Nephron progenitor cell (in vitro differentiated cells): ENCODE data around the gene KCNJ14.

Source experiments
- DNase-seq: peaks from one replicate; pipeline ENCODE4 v3.0.0; 2021
- H3K27ac Mint-ChIP-seq: 2 replicates; pipeline ENCODE4 v1.8.0; 2021; ENCODE audit warnings: mild to moderate bottlenecking, moderate library complexity, mixed read lengths
- H3K27me3 Mint-ChIP-seq: 2 replicates; pipeline ENCODE4 v1.8.0; 2021; ENCODE audit warnings: mild to moderate bottlenecking, low read depth, mixed read lengths; ENCODE audit not compliant: poor library complexity
- H3K36me3 Mint-ChIP-seq: 2 replicates; pipeline ENCODE4 v1.8.0; 2021; ENCODE audit warnings: low read depth, mixed read lengths
- H3K4me1 Mint-ChIP-seq: 2 replicates; pipeline ENCODE4 v1.8.0; 2021; ENCODE audit warnings: mixed read lengths
- H3K4me3 Mint-ChIP-seq: 2 replicates; pipeline ENCODE4 v1.8.0; 2021; ENCODE audit warnings: mild to moderate bottlenecking, moderate library complexity, mixed read lengths
- H3K9me3 Mint-ChIP-seq: 2 replicates; pipeline ENCODE4 v1.8.0; 2021; ENCODE audit warnings: mild to moderate bottlenecking, moderate library complexity, mixed read lengths
- TF ChIP-seq, protein P1 (sequence below): fragments of 200-600 bp; sonication (generic); IDR thresholded peaks from 2 replicates; pipeline ENCODE4 v1.5.0; 2021; ENCODE audit warnings: antibody characterized with exemption

Gene KCNJ14

DNA sequence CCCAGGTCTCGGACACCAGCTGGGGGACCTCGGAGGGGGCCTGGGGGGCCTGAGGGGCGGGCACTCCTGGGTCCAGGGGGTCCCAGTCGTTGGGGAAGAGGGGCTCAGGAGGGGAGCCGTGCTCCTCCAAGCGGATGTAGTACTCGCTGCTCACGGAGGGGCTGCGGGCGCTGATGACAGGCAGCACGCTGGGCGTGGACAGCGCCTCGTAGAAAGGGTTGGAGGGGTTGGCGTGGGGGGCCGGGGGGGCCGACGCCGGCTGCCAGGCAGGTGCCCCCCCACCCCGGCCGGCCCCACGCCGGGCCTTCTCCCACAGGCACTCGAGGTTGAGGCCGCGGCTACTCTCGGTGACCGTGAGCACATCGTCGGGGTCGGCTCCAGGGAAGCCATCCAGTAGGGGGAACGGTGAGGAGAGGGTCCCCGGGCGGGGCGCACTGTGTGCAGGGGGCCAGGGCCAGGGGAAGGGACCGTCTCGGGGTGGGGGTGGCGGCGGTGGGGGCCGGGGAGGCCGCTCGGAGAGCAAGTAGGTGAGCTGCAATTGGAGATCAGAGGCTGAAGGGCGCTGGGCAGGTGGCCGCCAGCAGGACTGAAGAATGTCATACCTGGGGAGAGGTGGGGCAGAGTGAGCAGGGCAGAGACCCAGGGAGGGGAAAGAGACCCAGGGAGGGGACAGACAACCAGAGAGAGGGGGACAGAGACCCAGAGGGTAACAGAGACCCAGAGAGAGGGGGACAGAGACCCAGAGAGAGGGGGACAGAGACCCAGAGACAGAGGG lies 44.1 kb downstream of the KCNJ14 start:
- TF ChIP-seq, protein P1, sequence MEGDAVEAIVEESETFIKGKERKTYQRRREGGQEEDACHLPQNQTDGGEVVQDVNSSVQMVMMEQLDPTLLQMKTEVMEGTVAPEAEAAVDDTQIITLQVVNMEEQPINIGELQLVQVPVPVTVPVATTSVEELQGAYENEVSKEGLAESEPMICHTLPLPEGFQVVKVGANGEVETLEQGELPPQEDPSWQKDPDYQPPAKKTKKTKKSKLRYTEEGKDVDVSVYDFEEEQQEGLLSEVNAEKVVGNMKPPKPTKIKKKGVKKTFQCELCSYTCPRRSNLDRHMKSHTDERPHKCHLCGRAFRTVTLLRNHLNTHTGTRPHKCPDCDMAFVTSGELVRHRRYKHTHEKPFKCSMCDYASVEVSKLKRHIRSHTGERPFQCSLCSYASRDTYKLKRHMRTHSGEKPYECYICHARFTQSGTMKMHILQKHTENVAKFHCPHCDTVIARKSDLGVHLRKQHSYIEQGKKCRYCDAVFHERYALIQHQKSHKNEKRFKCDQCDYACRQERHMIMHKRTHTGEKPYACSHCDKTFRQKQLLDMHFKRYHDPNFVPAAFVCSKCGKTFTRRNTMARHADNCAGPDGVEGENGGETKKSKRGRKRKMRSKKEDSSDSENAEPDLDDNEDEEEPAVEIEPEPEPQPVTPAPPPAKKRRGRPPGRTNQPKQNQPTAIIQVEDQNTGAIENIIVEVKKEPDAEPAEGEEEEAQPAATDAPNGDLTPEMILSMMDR: no peak
- peak overlapping the region; percentile 38 for H3K4me3 Mint-ChIP-seq

DNA sequence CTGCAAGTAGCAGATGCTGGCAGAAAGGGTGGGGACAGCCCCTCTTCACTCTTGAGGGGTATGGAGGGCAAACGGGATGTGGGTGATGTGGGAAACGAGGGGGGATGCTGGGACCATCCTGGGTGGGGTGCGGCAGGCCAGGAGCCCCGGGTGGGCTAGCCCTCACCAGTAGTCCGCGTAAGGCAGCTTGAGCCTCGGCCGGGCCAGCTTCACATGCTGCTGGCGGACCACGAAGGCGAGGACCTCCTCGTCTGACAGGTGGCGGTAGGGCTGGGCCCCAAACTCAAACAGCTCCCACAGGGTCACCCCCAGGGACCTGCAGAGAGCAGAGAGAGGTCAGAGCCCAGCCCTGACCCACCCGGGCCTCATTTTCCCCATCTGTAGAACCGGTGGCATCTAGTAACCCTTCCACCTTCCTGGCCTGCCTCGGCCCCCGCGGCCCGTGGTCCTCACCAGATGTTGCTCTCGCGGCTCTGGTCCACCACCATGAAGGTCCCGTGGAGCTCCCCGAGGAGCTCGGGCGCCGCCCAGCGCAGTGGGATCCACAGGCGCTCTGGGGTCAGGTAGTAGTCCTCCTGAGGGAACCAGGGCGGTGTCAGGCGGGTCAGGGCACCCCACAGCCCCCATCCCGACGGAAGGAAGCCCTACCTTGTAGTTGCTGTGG lies 45.6 kb downstream of the KCNJ14 start:
- TF ChIP-seq, protein P1: no peak
- Mint-ChIP-seq H3K4me1 (peaks cover 42% of the 10 kb centered on the region), H3K4me3 (peak overlapping the region; percentile 78), H3K27ac (peak overlapping the region; percentile 7), H3K27me3 (peaks cover 11% of the 10 kb centered on the region), H3K9me3 (no peaks in the 10 kb centered on the region), H3K36me3 (no peaks in the 10 kb centered on the region)
- no peak for DNase-seq

More for the DNA sequence above, 44.1 kb downstream of the KCNJ14 start:
- peaks cover 54% of the 10 kb centered on the region for H3K4me1 Mint-ChIP-seq
- H3K36me3 Mint-ChIP-seq: no peaks in the 10 kb centered on the region
- H3K9me3 Mint-ChIP-seq: no peaks in the 10 kb centered on the region
- H3K27ac Mint-ChIP-seq: no peak overlapping the region
- peaks cover 22% of the 10 kb centered on the region for H3K27me3 Mint-ChIP-seq
- DNase-seq: no peak

DNA sequence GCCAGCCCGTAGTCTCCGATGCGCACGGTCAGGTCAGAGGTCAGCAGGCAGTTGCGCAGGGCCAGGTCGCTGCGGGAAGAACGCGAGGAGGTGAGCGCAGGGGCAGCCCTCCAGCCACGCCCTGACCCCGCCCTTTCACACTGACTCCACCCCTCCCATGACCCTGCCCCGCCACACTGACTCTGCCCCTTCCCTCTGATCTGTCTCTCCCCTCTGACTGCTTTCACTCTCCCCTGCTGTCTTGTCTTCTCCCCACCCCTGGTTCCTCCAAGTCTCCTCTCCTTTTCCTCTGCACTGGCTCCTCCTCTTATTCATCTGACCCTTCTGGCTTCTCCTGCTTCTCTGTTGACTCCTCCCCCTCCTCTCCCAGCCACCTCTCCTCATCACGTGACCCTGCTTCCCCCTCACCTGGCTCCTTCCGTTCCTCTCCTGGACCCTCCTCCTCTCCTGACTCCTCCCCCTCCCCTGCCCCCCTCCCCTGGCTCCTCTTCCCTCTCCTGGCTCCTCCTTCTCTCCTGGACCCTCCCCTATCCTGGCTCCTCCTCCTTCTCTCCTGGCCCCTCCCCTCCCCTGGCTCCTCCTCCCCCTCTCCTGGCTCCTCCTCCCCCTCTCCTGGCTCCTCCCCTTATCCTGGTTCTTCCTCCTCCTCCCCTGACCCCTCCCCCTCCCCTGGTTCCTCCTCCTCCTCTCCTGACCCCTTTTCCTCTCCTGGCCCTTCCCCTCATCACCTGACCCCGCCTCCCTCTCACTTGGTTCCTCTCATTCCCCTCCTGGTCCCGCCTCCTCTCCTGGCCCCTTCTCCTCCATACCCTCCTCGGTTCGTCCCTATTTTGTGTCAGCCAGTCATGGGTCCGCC lies 46.3 kb downstream of the KCNJ14 start:
- peak overlapping the region; percentile 78 for H3K4me3 Mint-ChIP-seq
- no peaks in the 10 kb centered on the region for H3K36me3 Mint-ChIP-seq
- H3K27ac Mint-ChIP-seq: peak overlapping the region; percentile 7
- no peaks in the 10 kb centered on the region for H3K9me3 Mint-ChIP-seq
- H3K27me3 Mint-ChIP-seq: peaks cover 11% of the 10 kb centered on the region
- TF ChIP-seq, protein P1: no peak
- peak; percentile 96 for DNase-seq
- H3K4me1 Mint-ChIP-seq: peaks cover 41% of the 10 kb centered on the region

DNA sequence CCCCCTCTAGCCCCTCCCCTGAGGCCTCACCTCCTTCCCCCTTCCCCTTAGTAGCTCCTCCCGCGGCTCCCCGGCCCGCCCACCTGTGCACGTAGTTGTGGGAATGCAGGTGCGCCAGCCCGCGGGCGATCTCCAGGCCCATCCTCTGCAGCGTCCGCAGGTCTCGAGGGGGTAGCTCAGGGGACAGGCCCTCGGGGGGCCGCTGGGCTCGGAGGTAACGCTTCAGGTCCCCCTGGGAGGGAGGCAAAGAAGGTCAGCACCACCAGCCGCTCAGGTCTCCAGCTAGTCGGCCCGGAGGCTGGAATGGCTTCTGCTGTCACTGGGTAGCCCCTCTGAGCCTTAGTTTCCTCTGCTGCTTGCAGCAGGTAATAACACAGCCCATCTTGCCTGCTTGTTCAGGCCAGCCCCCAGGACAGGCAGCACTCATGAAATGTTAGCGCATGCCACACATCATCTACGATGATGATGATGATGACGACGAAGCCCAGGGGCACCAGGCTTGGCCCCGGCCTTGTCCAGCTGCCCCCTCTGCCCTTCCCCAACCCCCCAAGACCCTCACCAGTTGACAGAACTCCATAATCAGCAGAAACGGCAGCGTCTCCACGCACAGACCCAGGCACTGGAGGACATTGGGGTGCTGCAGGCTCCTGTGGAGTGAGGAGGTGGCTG lies 47.1 kb downstream of the KCNJ14 start:
- Mint-ChIP-seq H3K27me3 (peaks cover 14% of the 10 kb centered on the region), H3K9me3 (no peaks in the 10 kb centered on the region), H3K4me3 (peak overlapping the region; percentile 78), H3K36me3 (no peaks in the 10 kb centered on the region), H3K27ac (no peak overlapping the region), H3K4me1 (peaks cover 35% of the 10 kb centered on the region)
- DNase-seq: no peak
- TF ChIP-seq, protein P1: no peak

DNA sequence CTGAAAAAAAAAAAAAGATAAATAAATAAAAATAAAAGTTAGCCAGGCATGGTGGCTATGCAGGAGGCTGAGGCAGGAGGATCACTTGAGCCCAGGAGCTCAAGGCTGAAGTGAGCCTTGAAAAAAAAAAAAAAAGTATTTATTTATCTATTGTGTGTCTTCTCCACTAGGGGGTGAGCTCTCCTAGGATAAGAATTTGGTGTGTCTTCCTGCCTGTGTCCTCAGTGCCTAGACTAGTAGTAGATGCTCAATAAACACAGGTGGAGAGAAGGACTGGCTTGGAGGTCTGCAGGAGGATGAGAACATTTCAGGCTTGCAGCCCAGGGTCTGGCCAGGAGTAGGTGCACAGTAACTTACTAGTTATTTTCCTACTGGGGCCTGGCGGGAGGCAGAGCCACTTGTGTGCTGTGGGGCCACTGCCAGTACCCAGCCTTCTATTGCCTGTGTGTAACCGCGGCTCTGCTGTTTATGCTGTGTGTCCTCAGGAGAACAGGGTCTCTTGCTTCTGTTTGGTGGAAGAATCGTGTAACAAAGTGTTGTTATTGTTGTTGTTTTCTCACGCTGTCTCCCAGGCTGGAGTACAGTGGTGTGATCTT lies 50.9 kb downstream of the KCNJ14 start:
- TF ChIP-seq, protein P1: peak; percentile 38
- Mint-ChIP-seq H3K27ac (no peak overlapping the region), H3K9me3 (no peaks in the 10 kb centered on the region), H3K4me3 (no peak overlapping the region), H3K27me3 (peaks cover 45% of the 10 kb centered on the region), H3K36me3 (no peaks in the 10 kb centered on the region), H3K4me1 (peaks cover 36% of the 10 kb centered on the region)
- no peak for DNase-seq
